Measurements from ENCODE around the gene KIDINS220. TPM values are rescaled to one million over a fixed set of nuclear protein-coding genes. Genes with fewer than 3 reads are reported as not detected.

KIDINS220 gene
- total and polyA plus RNA-seq, 9 donors, result 33.8 to 96.9 (median 66.7) TPM

DNA sequence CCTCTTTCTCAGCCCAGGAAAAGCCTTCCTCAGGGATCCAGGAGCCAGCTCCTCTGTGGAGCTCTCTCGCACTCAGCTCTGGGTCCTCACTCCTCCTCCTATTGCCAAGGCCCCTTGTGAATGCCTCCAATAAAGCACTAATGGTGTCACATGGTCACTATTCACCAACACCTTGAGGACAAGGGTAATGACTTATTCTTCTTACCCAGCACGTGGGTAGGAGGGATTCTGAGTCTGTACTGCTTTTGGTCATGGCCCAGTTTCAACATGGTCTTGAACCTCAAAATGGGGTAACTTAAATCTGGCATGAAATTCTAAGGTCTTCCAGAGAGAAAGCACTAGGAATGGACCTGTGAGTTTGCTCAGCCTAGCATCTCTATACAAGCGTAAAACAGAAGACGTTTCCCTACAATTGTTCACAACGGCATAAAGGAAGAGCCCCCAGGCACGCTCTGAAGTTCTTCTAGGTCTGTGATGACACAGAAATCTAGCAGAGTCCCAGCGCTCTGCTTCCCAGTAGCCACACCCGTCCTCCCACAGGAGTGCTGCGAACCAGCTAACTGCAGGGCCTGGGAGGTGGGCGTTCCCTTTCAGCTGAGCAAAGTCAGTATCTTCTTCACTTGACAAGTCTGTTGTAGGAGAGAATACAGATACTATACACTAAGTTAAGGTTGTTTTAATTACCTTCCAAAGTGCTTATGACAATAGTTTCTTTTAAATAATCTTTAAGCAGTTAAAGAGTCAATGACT is 14.6 kb upstream of the KIDINS220 start:
- DNase-seq, result no peak
- H3K9me3 ChIP-seq, result no peaks in the 10 kb centered on the region
- no peak for TF ChIP-seq EP300 (IDR thresholded peaks at IDR 0.05)
- TF ChIP-seq, protein P1, sequence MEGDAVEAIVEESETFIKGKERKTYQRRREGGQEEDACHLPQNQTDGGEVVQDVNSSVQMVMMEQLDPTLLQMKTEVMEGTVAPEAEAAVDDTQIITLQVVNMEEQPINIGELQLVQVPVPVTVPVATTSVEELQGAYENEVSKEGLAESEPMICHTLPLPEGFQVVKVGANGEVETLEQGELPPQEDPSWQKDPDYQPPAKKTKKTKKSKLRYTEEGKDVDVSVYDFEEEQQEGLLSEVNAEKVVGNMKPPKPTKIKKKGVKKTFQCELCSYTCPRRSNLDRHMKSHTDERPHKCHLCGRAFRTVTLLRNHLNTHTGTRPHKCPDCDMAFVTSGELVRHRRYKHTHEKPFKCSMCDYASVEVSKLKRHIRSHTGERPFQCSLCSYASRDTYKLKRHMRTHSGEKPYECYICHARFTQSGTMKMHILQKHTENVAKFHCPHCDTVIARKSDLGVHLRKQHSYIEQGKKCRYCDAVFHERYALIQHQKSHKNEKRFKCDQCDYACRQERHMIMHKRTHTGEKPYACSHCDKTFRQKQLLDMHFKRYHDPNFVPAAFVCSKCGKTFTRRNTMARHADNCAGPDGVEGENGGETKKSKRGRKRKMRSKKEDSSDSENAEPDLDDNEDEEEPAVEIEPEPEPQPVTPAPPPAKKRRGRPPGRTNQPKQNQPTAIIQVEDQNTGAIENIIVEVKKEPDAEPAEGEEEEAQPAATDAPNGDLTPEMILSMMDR (IDR thresholded peaks at IDR 0.05), result no peak
- no peak for TF ChIP-seq POLR2A (IDR thresholded peaks at IDR 0.05)
- H3K27ac ChIP-seq, result no peak overlapping the region
- 44 to 63% (median 58%) methylated on average over 10 of the region's 10 CpGs for WGBS, 3 donors
- H3K4me1 ChIP-seq (ENCODE audit: insufficient read depth), result no peaks in the 10 kb centered on the region
- H3K4me3 ChIP-seq, result no peak overlapping the region
- no peaks in the 10 kb centered on the region for H3K36me3 ChIP-seq
- intact Hi-C loops (cut with DNase I), result no loop called here
- H3K27me3 ChIP-seq, result no peaks in the 10 kb centered on the region

DNA sequence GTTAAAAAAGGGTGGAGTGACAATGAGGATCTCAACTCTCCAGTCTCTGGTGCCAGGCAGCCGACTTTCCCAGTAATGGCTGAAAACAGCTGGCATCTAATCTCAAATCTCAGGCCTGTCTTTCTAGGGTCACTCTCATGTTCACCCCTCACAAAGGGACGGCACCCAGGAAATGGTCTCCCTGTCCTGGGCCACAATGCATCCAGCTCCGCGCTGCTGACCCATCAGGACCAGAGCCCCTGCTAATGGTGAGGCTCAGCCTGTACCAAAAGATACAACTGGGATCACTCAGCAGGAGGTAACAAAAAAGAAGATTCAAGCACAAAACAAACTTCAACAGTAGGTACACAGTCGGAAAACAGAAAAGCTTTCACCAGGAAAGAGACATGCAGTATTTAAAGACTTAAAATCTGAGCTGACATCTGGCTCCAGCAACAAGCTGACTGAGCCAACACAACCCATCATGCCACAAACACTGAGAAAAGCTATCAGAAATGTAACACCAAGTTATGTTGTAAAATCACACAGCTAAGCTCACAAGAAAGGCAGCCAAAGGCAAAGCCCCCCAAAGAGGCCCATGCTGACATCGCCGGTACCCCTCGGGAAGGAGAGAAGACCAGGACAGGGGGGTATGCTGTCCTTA is 13.6 kb upstream of the KIDINS220 start:
- intact Hi-C loops (cut with DNase I), result no loop called here
- WGBS, 3 donors, result 84 to 90% (median 87%) methylated on average over 8 of the region's 8 CpGs
- no peak for DNase-seq
- H3K4me3 ChIP-seq, result no peak overlapping the region
- TF ChIP-seq EP300 (IDR thresholded peaks at IDR 0.05), result no peak
- no peaks in the 10 kb centered on the region for H3K9me3 ChIP-seq
- no peaks in the 10 kb centered on the region for H3K36me3 ChIP-seq
- no peak overlapping the region for H3K27ac ChIP-seq
- H3K4me1 ChIP-seq (ENCODE audit: insufficient read depth), result no peaks in the 10 kb centered on the region
- H3K27me3 ChIP-seq, result no peaks in the 10 kb centered on the region

DNA sequence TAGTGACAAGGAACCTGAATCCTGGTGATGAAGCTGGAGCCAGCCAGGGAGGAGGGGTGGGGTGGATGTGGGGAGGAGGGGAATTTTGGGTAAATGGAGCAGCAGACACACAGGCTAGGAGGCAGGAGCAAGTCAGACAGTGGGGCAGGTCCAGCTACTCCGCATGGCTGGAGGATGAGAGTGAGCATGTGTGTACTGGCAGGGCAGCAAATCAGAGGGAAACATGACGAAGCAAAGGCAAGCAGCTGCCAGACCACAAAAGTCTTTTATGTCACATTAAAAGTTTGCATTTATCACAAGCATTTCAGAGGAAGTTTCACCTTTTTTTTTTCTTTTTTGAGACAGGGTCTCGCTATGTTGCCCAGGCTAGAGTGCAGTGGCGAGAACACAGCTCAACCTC is 11.9 kb upstream of the KIDINS220 start:
- intact Hi-C loops (cut with DNase I), result no loop called here
- 61 to 69% (median 67%) methylated on average over 4 of the region's 4 CpGs for WGBS, 3 donors
- no peaks in the 10 kb centered on the region for H3K9me3 ChIP-seq
- TF ChIP-seq, protein P1 (IDR thresholded peaks at IDR 0.05), result no peak
- TF ChIP-seq POLR2A (IDR thresholded peaks at IDR 0.05) (no peak), EP300 (IDR thresholded peaks at IDR 0.05) (no peak)
- H3K27me3 ChIP-seq, result no peaks in the 10 kb centered on the region
- no peak for DNase-seq
- no peaks in the 10 kb centered on the region for H3K4me1 ChIP-seq (ENCODE audit: insufficient read depth)
- no peaks in the 10 kb centered on the region for H3K36me3 ChIP-seq
- H3K27ac ChIP-seq, result no peak overlapping the region
- no peak overlapping the region for H3K4me3 ChIP-seq

DNA sequence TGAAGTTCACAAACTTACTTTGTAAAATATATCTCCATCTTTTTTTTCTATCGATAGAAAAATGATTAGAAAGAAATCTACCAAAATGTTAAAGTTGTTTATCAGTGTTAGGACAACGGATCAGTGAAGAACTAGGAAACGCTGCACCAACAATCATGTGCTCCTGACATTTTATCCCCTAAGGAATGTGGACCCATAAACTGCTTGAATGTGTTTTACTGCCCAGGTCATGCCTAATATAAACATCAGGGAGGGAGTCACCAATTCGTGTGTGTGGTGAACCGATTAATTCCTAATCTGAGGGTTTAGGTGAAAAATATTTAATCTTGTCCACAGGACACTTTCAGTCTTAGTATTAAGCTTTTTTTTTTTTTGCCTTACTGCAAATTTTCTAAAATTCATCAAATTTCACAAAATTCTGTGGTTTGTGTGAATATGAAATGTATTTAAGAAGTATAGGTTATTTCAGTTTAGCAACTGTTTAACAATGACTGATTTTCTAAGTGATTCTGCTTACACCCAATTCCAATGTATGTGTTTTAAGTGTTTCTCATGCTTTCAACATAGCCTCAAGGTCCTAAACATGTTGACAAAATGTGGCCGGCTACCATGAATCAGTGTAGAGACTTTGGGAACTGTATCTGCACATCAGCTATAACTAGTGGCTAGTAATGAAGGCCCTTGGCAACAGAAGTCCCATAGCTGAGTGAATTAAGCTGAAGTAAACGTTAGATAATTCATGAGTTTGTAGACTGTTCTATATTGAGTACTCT is 11.1 kb upstream of the KIDINS220 start:
- H3K27me3 ChIP-seq, result no peaks in the 10 kb centered on the region
- no peak for TF ChIP-seq POLR2A (IDR thresholded peaks at IDR 0.05)
- TF ChIP-seq, protein P1 (IDR thresholded peaks at IDR 0.05), result no peak
- no peak for TF ChIP-seq EP300 (IDR thresholded peaks at IDR 0.05)
- no peaks in the 10 kb centered on the region for H3K4me1 ChIP-seq (ENCODE audit: insufficient read depth)
- 55 to 66% (median 57%) methylated on average over 7 of the region's 7 CpGs for WGBS, 3 donors
- H3K36me3 ChIP-seq, result no peaks in the 10 kb centered on the region
- no peak overlapping the region for H3K4me3 ChIP-seq
- intact Hi-C loops (cut with DNase I), result no loop called here
- H3K27ac ChIP-seq, result no peak overlapping the region
- no peak for DNase-seq
- H3K9me3 ChIP-seq, result no peaks in the 10 kb centered on the region

All from ovary (tissue), 9 donors.